ENCODE data around the gene PTTG1IP.
A peak's percentile ranks its signal among the peaks of the same experiment; 100 is the strongest.
"Not testable (repeated sequence)": the region's sequence is repeated elsewhere in the genome, so short reads cannot be mapped to it uniquely, and the experiment has no call there.

The PTTG1IP gene

GRCh38 chr21:44883250-44883649, 9.8 kb upstream of the PTTG1IP start:
- Histone ChIP-seq H3K4ac (ENCODE audit: low read length) (no peak overlapping the region), H3K18ac (ENCODE audit: low read length) (no peak overlapping the region), H2AFZ (ENCODE audit: low read length) (no peak overlapping the region), H2BK120ac (ENCODE audit: low read depth, low read length) (no peak overlapping the region), H4K91ac (ENCODE audit: low read depth, low read length, poor library complexity) (no peak overlapping the region), H3K4me3 (ENCODE audit: low read length in 2 of 2) (no peak overlapping the region), H3K4me2 (ENCODE audit: insufficient read depth, low read length, poor library complexity, severe bottlenecking) (no peak overlapping the region), H3K4me1 (ENCODE audit: control insufficient read depth in 2 of 2, insufficient read depth in 1 of 2, low read depth in 1 of 2, low read length in 2 of 2) (no peaks in the 10 kb centered on the region), H3K23ac (ENCODE audit: low read depth, low read length, poor library complexity) (no peak overlapping the region), H3K27ac (replicated peaks; ENCODE audit: low read length) (no peak overlapping the region), H3K9ac (ENCODE audit: low read depth, low read length, poor library complexity) (no peak overlapping the region), H3K36me3 (replicated peaks in 1 of 2; ENCODE audit: control insufficient read depth in 2 of 2, insufficient read depth in 2 of 2, low read length in 2 of 2) (no peaks in the 10 kb centered on the region), H4K8ac (ENCODE audit: low read depth, low read length) (no peak overlapping the region), H2BK5ac (ENCODE audit: low read length) (no peak overlapping the region), H2BK12ac (ENCODE audit: low read length) (peak overlapping the region; percentile 41), H3K14ac (ENCODE audit: low read length) (no peak overlapping the region), H2AK5ac (ENCODE audit: low read depth, low read length) (no peak overlapping the region), H3K27me3 (ENCODE audit: control insufficient read depth in 3 of 3, insufficient read depth in 3 of 3, low read depth in 1 of 3, low read length in 3 of 3) (peaks cover 0 to 55% (median 0%) of the 10 kb centered on the region in 3 experiments), H3K79me1 (ENCODE audit: low read depth, low read length) (peaks cover 4% of the 10 kb centered on the region), H2BK15ac (ENCODE audit: low read length) (no peak overlapping the region), H3K9me3 (replicated peaks in 1 of 2; ENCODE audit: control insufficient read depth in 2 of 2, insufficient read depth in 1 of 2, low read depth in 1 of 2, low read length in 2 of 2) (no peaks in the 10 kb centered on the region)
- WGBS, 2 donors (ENCODE audit: extremely low coverage in 2 of 2, insufficient read length in 2 of 2, insufficient replicate concordance in 1 of 2), result no CpG with 5 or more reads among the region's 11 CpGs
- DNase-seq (ENCODE audit: low spot score), result no peak

- no peak overlapping the region for H4K91ac ChIP-seq (ENCODE audit: low read depth, low read length, poor library complexity)
- H3K36me3 ChIP-seq (replicated peaks in 1 of 2; ENCODE audit: control insufficient read depth in 2 of 2, insufficient read depth in 2 of 2, low read length in 2 of 2), result no peaks in the 10 kb centered on the region
- H3K9me3 ChIP-seq (replicated peaks in 1 of 2; ENCODE audit: control insufficient read depth in 2 of 2, insufficient read depth in 1 of 2, low read depth in 1 of 2, low read length in 2 of 2), result no peaks in the 10 kb centered on the region
- H2BK5ac ChIP-seq (ENCODE audit: low read length), result no peak overlapping the region
- peaks cover 4% of the 10 kb centered on the region for H3K79me1 ChIP-seq (ENCODE audit: low read depth, low read length)
- no peak overlapping the region for H2BK120ac ChIP-seq (ENCODE audit: low read depth, low read length)
- H3K23ac ChIP-seq (ENCODE audit: low read depth, low read length, poor library complexity), result peak overlapping the region; percentile 51
- peaks cover 0 to 42% (median 2%) of the 10 kb centered on the region in 3 experiments for H3K27me3 ChIP-seq (ENCODE audit: control insufficient read depth in 3 of 3, insufficient read depth in 3 of 3, low read depth in 1 of 3, low read length in 3 of 3)
- no peak for DNase-seq (ENCODE audit: low spot score)
- no peak overlapping the region for H2AFZ ChIP-seq (ENCODE audit: low read length)
- H2BK15ac ChIP-seq (ENCODE audit: low read length), result no peak overlapping the region
- H3K4ac ChIP-seq (ENCODE audit: low read length), result no peak overlapping the region
- H3K14ac ChIP-seq (ENCODE audit: low read length), result no peak overlapping the region
- WGBS, 2 donors (ENCODE audit: extremely low coverage in 2 of 2, insufficient read length in 2 of 2, insufficient replicate concordance in 1 of 2), result no CpG with 5 or more reads among the region's 6 CpGs
- H3K4me2 ChIP-seq (ENCODE audit: insufficient read depth, low read length, poor library complexity, severe bottlenecking), result no peak overlapping the region
- H3K4me1 ChIP-seq (ENCODE audit: control insufficient read depth in 2 of 2, insufficient read depth in 1 of 2, low read depth in 1 of 2, low read length in 2 of 2), result no peaks in the 10 kb centered on the region
- no peak overlapping the region for H3K27ac ChIP-seq (replicated peaks; ENCODE audit: low read length)
- no peak overlapping the region for H3K18ac ChIP-seq (ENCODE audit: low read length)
- no peak overlapping the region for H2AK5ac ChIP-seq (ENCODE audit: low read depth, low read length)
- H3K4me3 ChIP-seq (ENCODE audit: low read length in 2 of 2), result peak overlapping the region in 1 of 2 donors; percentile 41
- no peak overlapping the region for H2BK12ac ChIP-seq (ENCODE audit: low read length)
- no peak overlapping the region for H4K8ac ChIP-seq (ENCODE audit: low read depth, low read length)
- H3K9ac ChIP-seq (ENCODE audit: low read depth, low read length, poor library complexity), result no peak overlapping the region
Measured at GRCh38 chr21:44881198-44881872, 7.8 kb upstream of the PTTG1IP start.

- H2BK5ac ChIP-seq (ENCODE audit: low read length), result no peak overlapping the region
- no peak overlapping the region for H2AK5ac ChIP-seq (ENCODE audit: low read depth, low read length)
- DNase-seq (ENCODE audit: low spot score), result no peak
- H3K9me3 ChIP-seq (replicated peaks in 1 of 2; ENCODE audit: control insufficient read depth in 2 of 2, insufficient read depth in 1 of 2, low read depth in 1 of 2, low read length in 2 of 2), result no peaks in the 10 kb centered on the region
- H3K27ac ChIP-seq (replicated peaks; ENCODE audit: low read length), result no peak overlapping the region
- H3K4me3 ChIP-seq (ENCODE audit: low read length in 2 of 2), result no peak overlapping the region
- no peaks in the 10 kb centered on the region for H3K36me3 ChIP-seq (replicated peaks in 1 of 2; ENCODE audit: control insufficient read depth in 2 of 2, insufficient read depth in 2 of 2, low read length in 2 of 2)
- no CpG with 5 or more reads among the region's 8 CpGs for WGBS, 2 donors (ENCODE audit: extremely low coverage in 2 of 2, insufficient read length in 2 of 2, insufficient replicate concordance in 1 of 2)
- no peak overlapping the region for H2BK15ac ChIP-seq (ENCODE audit: low read length)
- H2AFZ ChIP-seq (ENCODE audit: low read length), result no peak overlapping the region
- no peaks in the 10 kb centered on the region for H3K4me1 ChIP-seq (ENCODE audit: control insufficient read depth in 2 of 2, insufficient read depth in 1 of 2, low read depth in 1 of 2, low read length in 2 of 2)
- H4K91ac ChIP-seq (ENCODE audit: low read depth, low read length, poor library complexity), result no peak overlapping the region
- H3K4me2 ChIP-seq (ENCODE audit: insufficient read depth, low read length, poor library complexity, severe bottlenecking), result no peak overlapping the region
- no peak overlapping the region for H3K14ac ChIP-seq (ENCODE audit: low read length)
- H3K4ac ChIP-seq (ENCODE audit: low read length), result no peak overlapping the region
- H3K23ac ChIP-seq (ENCODE audit: low read depth, low read length, poor library complexity), result no peak overlapping the region
- H3K79me1 ChIP-seq (ENCODE audit: low read depth, low read length), result peaks cover 4% of the 10 kb centered on the region
- H3K9ac ChIP-seq (ENCODE audit: low read depth, low read length, poor library complexity), result no peak overlapping the region
- no peak overlapping the region for H2BK12ac ChIP-seq (ENCODE audit: low read length)
- no peak overlapping the region for H4K8ac ChIP-seq (ENCODE audit: low read depth, low read length)
- no peak overlapping the region for H2BK120ac ChIP-seq (ENCODE audit: low read depth, low read length)
- H3K27me3 ChIP-seq (ENCODE audit: control insufficient read depth in 3 of 3, insufficient read depth in 3 of 3, low read depth in 1 of 3, low read length in 3 of 3), result peaks cover 0 to 39% (median 7%) of the 10 kb centered on the region in 3 experiments
- no peak overlapping the region for H3K18ac ChIP-seq (ENCODE audit: low read length)
Measured at GRCh38 chr21:44880405-44881197, 7.1 kb upstream of the PTTG1IP start.

DNA sequence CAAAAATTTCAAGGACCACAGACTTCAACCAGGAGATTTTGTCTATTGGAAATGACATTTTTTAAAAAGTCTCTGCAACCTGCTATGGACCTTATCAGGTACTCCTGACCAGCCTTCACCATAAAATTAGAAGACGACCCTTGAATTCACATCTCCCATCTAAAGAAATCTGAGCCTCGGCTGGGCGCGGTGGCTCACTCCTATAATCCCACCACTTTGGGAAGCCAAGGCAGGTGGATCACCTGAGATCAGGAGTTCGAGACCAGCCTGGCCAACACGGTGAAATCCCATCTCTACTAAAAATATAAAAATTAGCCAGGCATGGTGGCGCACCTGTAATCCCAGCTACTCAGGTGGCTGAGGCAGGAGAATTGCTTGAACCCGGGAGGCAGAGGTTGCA, 5.7 kb upstream of the PTTG1IP start:
- not testable (repeated sequence) for H3K4me2 ChIP-seq (ENCODE audit: insufficient read depth, low read length, poor library complexity, severe bottlenecking); DNase-seq (ENCODE audit: low spot score); H2BK5ac ChIP-seq (ENCODE audit: low read length); H3K14ac ChIP-seq (ENCODE audit: low read length); H4K8ac ChIP-seq (ENCODE audit: low read depth, low read length); H4K91ac ChIP-seq (ENCODE audit: low read depth, low read length, poor library complexity); H3K4me1 ChIP-seq (ENCODE audit: control insufficient read depth in 2 of 2, insufficient read depth in 1 of 2, low read depth in 1 of 2, low read length in 2 of 2); H2AFZ ChIP-seq (ENCODE audit: low read length); H2BK15ac ChIP-seq (ENCODE audit: low read length); H3K9me3 ChIP-seq (replicated peaks in 1 of 2; ENCODE audit: control insufficient read depth in 2 of 2, insufficient read depth in 1 of 2, low read depth in 1 of 2, low read length in 2 of 2); H3K23ac ChIP-seq (ENCODE audit: low read depth, low read length, poor library complexity); H3K18ac ChIP-seq (ENCODE audit: low read length); H2BK12ac ChIP-seq (ENCODE audit: low read length); H2BK120ac ChIP-seq (ENCODE audit: low read depth, low read length); H2AK5ac ChIP-seq (ENCODE audit: low read depth, low read length); H3K36me3 ChIP-seq (replicated peaks in 1 of 2; ENCODE audit: control insufficient read depth in 2 of 2, insufficient read depth in 2 of 2, low read length in 2 of 2); H3K79me1 ChIP-seq (ENCODE audit: low read depth, low read length); H3K4me3 ChIP-seq (ENCODE audit: low read length in 2 of 2); H3K27ac ChIP-seq (replicated peaks; ENCODE audit: low read length); H3K4ac ChIP-seq (ENCODE audit: low read length); H3K9ac ChIP-seq (ENCODE audit: low read depth, low read length, poor library complexity)
- no CpG with 5 or more reads among the region's 8 CpGs for WGBS, 2 donors (ENCODE audit: extremely low coverage in 2 of 2, insufficient read length in 2 of 2, insufficient replicate concordance in 1 of 2)
- H3K27me3 ChIP-seq (ENCODE audit: control insufficient read depth in 3 of 3, insufficient read depth in 3 of 3, low read depth in 1 of 3, low read length in 3 of 3), result peaks cover 9 to 48% (median 21%) of the 10 kb centered on the region in 3 experiments

All from neuronal stem cell (in vitro differentiated cells).